ENCODE measurements around the gene FIBP.
A peak's percentile ranks its signal among the peaks of the same experiment; 100 is the strongest.

Gene FIBP

DNA sequence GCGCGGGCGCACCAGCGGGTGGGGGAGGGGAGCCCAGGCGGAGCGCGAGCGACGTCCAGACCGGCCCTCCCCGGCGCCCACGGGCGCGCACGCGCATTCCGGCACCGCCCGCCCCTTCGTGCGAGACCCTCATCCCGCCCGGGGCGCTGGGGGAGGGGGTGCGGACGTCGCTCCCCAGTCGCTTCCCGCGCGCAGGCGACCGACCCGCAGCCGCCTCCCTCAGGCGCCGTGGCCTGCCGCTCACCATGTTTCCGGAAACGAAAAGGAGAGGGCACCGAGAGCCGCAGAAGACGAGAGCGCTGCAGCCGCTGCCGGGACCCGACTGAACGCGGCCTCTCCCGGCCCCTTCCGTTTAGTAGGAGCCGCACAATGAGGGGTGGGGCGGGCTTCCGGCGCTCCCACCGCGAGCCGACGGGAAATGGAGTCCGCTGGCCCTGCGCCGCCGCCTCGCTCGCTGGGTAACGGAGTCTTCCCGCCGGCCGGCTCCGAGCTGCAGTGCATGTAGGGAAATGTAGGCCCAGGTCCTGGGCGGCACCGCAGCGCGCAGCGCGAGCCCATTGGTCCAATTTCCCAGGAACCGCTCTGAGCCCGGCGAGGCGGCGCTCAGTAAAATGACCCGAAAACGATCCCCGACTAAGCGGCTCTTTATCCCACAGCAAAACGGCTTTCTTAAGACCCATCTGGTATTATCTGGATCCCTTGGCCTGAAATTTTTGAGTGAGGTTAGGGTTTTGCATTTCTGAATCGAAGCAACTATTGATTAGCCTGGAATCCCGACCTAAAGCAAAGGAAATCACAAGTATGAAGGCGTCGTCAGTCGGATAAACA is 30.2 kb downstream of the FIBP start, which contains the start of gene CFL1:
CFL1 (minus strand) TSS at position 328 of the 828 bp plus-strand sequence; CDS start at position 247, 81 bp downstream.
- peaks cover 58% of the 10 kb centered on the region for H3K79me2 ChIP-seq (ENCODE audit: insufficient read depth, low read depth)
- no peak within 1 kb of the TSS for H3K4me3 ChIP-seq (IDR thresholded peaks at IDR 0.05; ENCODE audit: insufficient read depth, low read depth, low read length)
- no peaks in the 10 kb centered on the region for H3K27me3 ChIP-seq (ENCODE audit: insufficient read depth, low read depth)
- H3K36me3 ChIP-seq (ENCODE audit: insufficient read depth) = peaks cover 13% of the 10 kb centered on the region; the same call in 1 of the 2 replicates
- peak within 1 kb of the TSS; percentile 55 for H2AFZ ChIP-seq (ENCODE audit: low read depth)
- peaks cover 10% of the 10 kb centered on the region for H4K20me1 ChIP-seq (ENCODE audit: insufficient read depth)
- TF ChIP-seq, protein P1, sequence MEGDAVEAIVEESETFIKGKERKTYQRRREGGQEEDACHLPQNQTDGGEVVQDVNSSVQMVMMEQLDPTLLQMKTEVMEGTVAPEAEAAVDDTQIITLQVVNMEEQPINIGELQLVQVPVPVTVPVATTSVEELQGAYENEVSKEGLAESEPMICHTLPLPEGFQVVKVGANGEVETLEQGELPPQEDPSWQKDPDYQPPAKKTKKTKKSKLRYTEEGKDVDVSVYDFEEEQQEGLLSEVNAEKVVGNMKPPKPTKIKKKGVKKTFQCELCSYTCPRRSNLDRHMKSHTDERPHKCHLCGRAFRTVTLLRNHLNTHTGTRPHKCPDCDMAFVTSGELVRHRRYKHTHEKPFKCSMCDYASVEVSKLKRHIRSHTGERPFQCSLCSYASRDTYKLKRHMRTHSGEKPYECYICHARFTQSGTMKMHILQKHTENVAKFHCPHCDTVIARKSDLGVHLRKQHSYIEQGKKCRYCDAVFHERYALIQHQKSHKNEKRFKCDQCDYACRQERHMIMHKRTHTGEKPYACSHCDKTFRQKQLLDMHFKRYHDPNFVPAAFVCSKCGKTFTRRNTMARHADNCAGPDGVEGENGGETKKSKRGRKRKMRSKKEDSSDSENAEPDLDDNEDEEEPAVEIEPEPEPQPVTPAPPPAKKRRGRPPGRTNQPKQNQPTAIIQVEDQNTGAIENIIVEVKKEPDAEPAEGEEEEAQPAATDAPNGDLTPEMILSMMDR (conservative IDR thresholded peaks at IDR 0.05; ENCODE audit: low read depth, low read length) = no peak
- H3K4me1 ChIP-seq (ENCODE audit: low read depth, poor library complexity, severe bottlenecking) = peaks cover 34% of the 10 kb centered on the region
- peak within 1 kb of the TSS; percentile 98 for H3K4me2 ChIP-seq
- H3K9ac ChIP-seq = peak within 1 kb of the TSS; percentile 69
- peak within 1 kb of the TSS; percentile 65 for H3K27ac ChIP-seq

DNA sequence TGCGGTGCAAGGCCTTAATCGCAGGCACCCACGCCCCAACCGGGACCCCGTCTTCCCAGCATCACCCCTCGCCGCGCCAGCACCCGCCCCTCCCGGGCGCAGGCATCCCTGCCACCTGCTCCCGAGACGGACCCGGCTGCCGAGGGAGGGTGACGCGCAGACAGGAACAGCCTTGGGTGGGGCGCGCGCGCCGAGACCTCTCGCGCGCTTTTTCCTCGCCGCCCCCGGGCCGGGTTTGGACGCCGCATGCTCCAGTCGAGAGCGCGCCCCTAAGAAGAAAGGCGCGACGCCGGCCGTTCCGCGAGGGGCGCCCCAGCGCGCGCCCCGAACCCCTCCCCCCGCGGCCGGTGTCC is 30.8 kb downstream of the FIBP start:
- Histone ChIP-seq H3K4me1 (ENCODE audit: low read depth, poor library complexity, severe bottlenecking) (peaks cover 29% of the 10 kb centered on the region), H3K27ac (peak overlapping the region; percentile 65), H3K4me2 (peak overlapping the region; percentile 98; the same call in 1 of the 2 replicates), H3K27me3 (ENCODE audit: insufficient read depth, low read depth) (no peaks in the 10 kb centered on the region), H3K36me3 (ENCODE audit: insufficient read depth) (peaks cover 13% of the 10 kb centered on the region; the same call in 1 of the 2 replicates), H3K79me2 (ENCODE audit: insufficient read depth, low read depth) (peaks cover 54% of the 10 kb centered on the region), H4K20me1 (ENCODE audit: insufficient read depth) (peaks cover 10% of the 10 kb centered on the region), H2AFZ (ENCODE audit: low read depth) (no peak overlapping the region), H3K4me3 (IDR thresholded peaks at IDR 0.05; ENCODE audit: insufficient read depth, low read depth, low read length) (no peak overlapping the region), H3K9ac (peak overlapping the region; percentile 69)
- TF ChIP-seq, protein P1 (conservative IDR thresholded peaks at IDR 0.05; ENCODE audit: low read depth, low read length) = no peak

DNA sequence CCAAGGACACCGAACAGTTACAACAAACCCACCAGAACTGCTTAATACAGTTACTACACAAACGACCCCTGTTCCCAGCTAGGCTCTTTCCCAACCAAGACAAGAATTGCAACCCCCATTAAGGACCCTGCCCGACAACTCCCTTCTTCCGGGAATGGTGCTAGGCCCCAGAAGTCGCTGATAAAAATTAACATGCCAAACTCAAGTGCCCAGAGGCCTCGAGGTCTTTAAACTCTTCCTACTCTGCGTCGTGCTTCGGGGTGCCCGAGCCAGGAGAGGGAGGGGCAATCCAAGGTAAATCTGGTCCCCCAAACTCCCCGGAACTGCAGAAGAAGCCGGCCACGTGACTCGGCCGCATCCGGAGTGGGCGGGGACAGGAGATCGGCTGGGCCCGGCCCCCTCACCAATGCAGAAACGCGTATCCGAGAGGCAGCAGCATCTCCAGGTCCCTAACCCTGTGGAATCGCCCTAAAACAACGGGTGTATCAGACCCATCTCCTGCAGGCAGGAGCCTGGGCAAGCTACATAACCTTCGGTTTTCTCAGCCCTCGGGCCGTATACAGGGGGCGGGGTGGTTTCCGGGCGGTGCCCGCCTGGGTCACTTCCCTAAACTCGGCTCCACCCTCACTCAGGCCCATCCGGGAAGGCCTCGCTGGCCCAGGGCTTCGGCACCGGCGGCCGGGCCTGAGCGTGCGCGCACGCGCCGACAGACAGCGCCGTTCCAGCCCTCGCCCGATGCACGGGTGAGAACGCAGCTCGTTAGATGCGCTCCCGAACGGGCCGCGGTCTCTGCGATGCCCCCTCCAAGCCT is 31.4 kb downstream of the FIBP start:
- Histone ChIP-seq H4K20me1 (ENCODE audit: insufficient read depth) (peaks cover 10% of the 10 kb centered on the region), H3K4me1 (ENCODE audit: low read depth, poor library complexity, severe bottlenecking) (peaks cover 24% of the 10 kb centered on the region), H3K4me2 (peak overlapping the region; percentile 98), H3K36me3 (ENCODE audit: insufficient read depth) (peaks cover 13% of the 10 kb centered on the region; the same call in 1 of the 2 replicates), H3K79me2 (ENCODE audit: insufficient read depth, low read depth) (peaks cover 48% of the 10 kb centered on the region), H3K9ac (peak overlapping the region; percentile 69), H3K27ac (peak overlapping the region; percentile 65), H2AFZ (ENCODE audit: low read depth) (no peak overlapping the region), H3K4me3 (IDR thresholded peaks at IDR 0.05; ENCODE audit: insufficient read depth, low read depth, low read length) (no peak overlapping the region), H3K27me3 (ENCODE audit: insufficient read depth, low read depth) (no peaks in the 10 kb centered on the region)
- TF ChIP-seq, protein P1 (conservative IDR thresholded peaks at IDR 0.05; ENCODE audit: low read depth, low read length) = no peak

DNA sequence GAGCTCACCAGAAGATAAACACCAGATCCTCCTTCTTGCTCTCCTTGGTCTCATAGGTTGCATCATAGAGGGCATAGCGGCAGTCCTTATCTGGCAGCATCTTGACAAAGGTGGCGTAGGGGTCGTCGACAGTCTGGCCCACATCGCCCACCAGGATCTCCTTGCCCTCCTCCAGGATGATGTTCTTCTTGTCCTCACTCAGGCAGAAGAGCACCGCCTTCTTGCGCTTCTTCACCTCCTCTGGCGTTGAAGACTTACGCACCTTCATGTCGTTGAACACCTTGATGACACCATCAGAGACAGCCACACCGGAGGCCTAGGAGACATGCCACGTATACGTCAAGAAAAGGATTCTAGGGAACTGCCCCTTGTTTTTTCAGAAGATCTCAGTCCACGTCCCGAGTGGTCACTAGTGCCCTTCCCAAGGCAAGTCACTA is 32.3 kb downstream of the FIBP start:
- H3K4me1 ChIP-seq (ENCODE audit: low read depth, poor library complexity, severe bottlenecking) = peaks cover 20% of the 10 kb centered on the region
- TF ChIP-seq, protein P1 (conservative IDR thresholded peaks at IDR 0.05; ENCODE audit: low read depth, low read length) = no peak
- peak overlapping the region; percentile 98 for H3K4me2 ChIP-seq
- no peak overlapping the region for H3K27ac ChIP-seq
- peaks cover 38% of the 10 kb centered on the region for H3K79me2 ChIP-seq (ENCODE audit: insufficient read depth, low read depth)
- H3K9ac ChIP-seq = no peak overlapping the region
- H3K36me3 ChIP-seq (ENCODE audit: insufficient read depth) = peaks cover 13% of the 10 kb centered on the region; the same call in 1 of the 2 replicates
- peaks cover 10% of the 10 kb centered on the region for H4K20me1 ChIP-seq (ENCODE audit: insufficient read depth)
- H3K27me3 ChIP-seq (ENCODE audit: insufficient read depth, low read depth) = no peaks in the 10 kb centered on the region
- no peak overlapping the region for H3K4me3 ChIP-seq (IDR thresholded peaks at IDR 0.05; ENCODE audit: insufficient read depth, low read depth, low read length)
- H2AFZ ChIP-seq (ENCODE audit: low read depth) = no peak overlapping the region

Measured in KMS-11 (cell line).